K562 (cell line): ENCODE measurements around the gene SPTBN4. TPM values are rescaled to one million over a fixed set of nuclear protein-coding genes. Genes with fewer than 3 reads are reported as not detected.

ENCODE experiments used
- ATF6 ChIP-seq: sonication (generic); formaldehyde crosslinking; IDR thresholded peaks from 2 replicates; pipeline ENCODE4 v1.4.0; 2020; ENCODE audit warnings: mild to moderate bottlenecking, missing genetic modification reagents
- BACH1 ChIP-seq: fragments of 200-800 bp; sonication (Bioruptor generic); IDR thresholded peaks from 2 replicates; pipeline ENCODE4 v1.6.1; 2016; ENCODE audit warnings: missing genetic modification characterization, missing compliant biosample characterization
- CBX2 ChIP-seq: fragments of 200-600 bp; sonication (generic); IDR thresholded peaks from one replicate; pipeline ENCODE4 v1.6.1; 2012; ENCODE audit warnings: mild to moderate bottlenecking, low read length, inconsistent platforms; ENCODE audit not compliant: insufficient read depth, poor library complexity, severe bottlenecking
- CREM ChIP-seq: IDR thresholded peaks from 2 replicates; pipeline ENCODE4 v1.6.1; 2014; ENCODE audit warnings: antibody characterized with exemption, low read depth
- HMGN3 ChIP-seq: IDR thresholded peaks from 2 replicates; pipeline ENCODE4 v1.6.1; 2011; ENCODE audit warnings: borderline replicate concordance, low read depth, mild to moderate bottlenecking, mixed read lengths, low read length; ENCODE audit not compliant: insufficient read length; ENCODE audit errors: extremely low read depth
- KLF10 ChIP-seq: fragments of 250-450 bp; sonication (Bioruptor Pico); IDR thresholded peaks from 2 replicates; pipeline ENCODE4 v1.6.1; 2021; ENCODE audit warnings: matching md5 sums
- L3MBTL2 ChIP-seq: fragments of 450-650 bp; IDR thresholded peaks from 2 replicates; pipeline ENCODE4 v1.6.1; 2016; ENCODE audit warnings: mild to moderate bottlenecking, moderate library complexity
- PHTF2 ChIP-seq: fragments of 250-450 bp; sonication (Bioruptor Pico); IDR thresholded peaks from 2 replicates; pipeline ENCODE4 v1.5.0; 2021; ENCODE audit warnings: mild to moderate bottlenecking
- PRPF4 ChIP-seq: fragments of 200-400 bp; formaldehyde crosslinking; IDR thresholded peaks from one replicate; pipeline ENCODE4 v1.6.1; 2017; ENCODE audit warnings: low read length, low read depth, mild to moderate bottlenecking; ENCODE audit not compliant: insufficient read depth, poor library complexity, severe bottlenecking
- SNAPC5 ChIP-seq: fragments of 250-450 bp; sonication (Bioruptor Pico); IDR thresholded peaks from 2 replicates; pipeline ENCODE4 v1.8.0; 2021; ENCODE audit warnings: moderate library complexity, mild to moderate bottlenecking, inconsistent platforms
- STAT6 ChIP-seq: sonication (generic); formaldehyde crosslinking; IDR thresholded peaks from 2 replicates; pipeline ENCODE4 v1.8.1; 2023; ENCODE audit warnings: mild to moderate bottlenecking, missing genetic modification reagents
- ZBTB7A ChIP-seq: IDR thresholded peaks from 2 replicates; pipeline ENCODE4 v1.6.1; 2011; ENCODE audit warnings: low read depth, mild to moderate bottlenecking, low read length, moderate library complexity, borderline replicate concordance; ENCODE audit not compliant: control insufficient read depth
- ZNF143 ChIP-seq: sonication (generic); formaldehyde crosslinking; IDR thresholded peaks from 2 replicates; pipeline ENCODE4 v1.9.0; 2022; ENCODE audit warnings: mild to moderate bottlenecking, missing genetic modification reagents
- ZNF232 ChIP-seq: sonication (generic); formaldehyde crosslinking; IDR thresholded peaks from 2 replicates; pipeline ENCODE4 v1.8.0; 2022; ENCODE audit warnings: mild to moderate bottlenecking, missing genetic modification reagents
- ZNF280B ChIP-seq: fragments of 250-450 bp; sonication (Bioruptor Pico); IDR thresholded peaks from 2 replicates; pipeline ENCODE4 v1.5.1; 2021; ENCODE audit warnings: mild to moderate bottlenecking
- ZNF696 ChIP-seq: fragments of 250-450 bp; sonication (Bioruptor Pico); conservative IDR thresholded peaks from 2 replicates; pipeline ENCODE4 v1.4.0; 2020; ENCODE audit warnings: mild to moderate bottlenecking, moderate library complexity
- polyA plus RNA-seq, 8 experiments: library from polyadenylated mRNA; depleted of rRNA in 4 of 8; stranded (reverse) in 5 of 8; unstranded in 3 of 8; fragments of >200 nt; fragmentation: Nextera tagmentation in 2 of 8; fragmentation: Illumina TruSeq in 1 of 8; extraction: Ambion mirVana in 2 of 8; extraction: Trizol in 1 of 8; gene quantifications; 2 replicates each; pipeline versions ENCODE4 v1.2.1 to v1.2.3, GENCODE V29; 2011 to 2014; ENCODE audit warnings: inconsistent platforms in 1 of 8, missing spikeins in 1 of 8
- total RNA-seq, 7 experiments: library from RNA; depleted of rRNA in 6 of 7; stranded (reverse); fragments of >200 nt in 6 of 7; fragmentation: Illumina TruSeq in 2 of 7; extraction: Trizol in 2 of 7; gene quantifications; 2 replicates each; pipeline versions ENCODE4 v1.2.1 to v1.2.3, GENCODE V29; 2011 to 2021; ENCODE audit warnings: low replicate concordance in 1 of 7
- TF ChIP-seq, protein P1 (sequence below): fragments of 250-450 bp; sonication (Bioruptor Pico); IDR thresholded peaks from 2 replicates; pipeline ENCODE4 v1.5.0; 2021; ENCODE audit warnings: mild to moderate bottlenecking, borderline replicate concordance

SPTBN4 gene
- total and polyA plus RNA-seq, 9 of the 15 experiments (the other 6 are each of a cell fraction or from before 2014, with no cell fraction given), result 0.01 to 1.5 (median 0.86) TPM

DNA sequence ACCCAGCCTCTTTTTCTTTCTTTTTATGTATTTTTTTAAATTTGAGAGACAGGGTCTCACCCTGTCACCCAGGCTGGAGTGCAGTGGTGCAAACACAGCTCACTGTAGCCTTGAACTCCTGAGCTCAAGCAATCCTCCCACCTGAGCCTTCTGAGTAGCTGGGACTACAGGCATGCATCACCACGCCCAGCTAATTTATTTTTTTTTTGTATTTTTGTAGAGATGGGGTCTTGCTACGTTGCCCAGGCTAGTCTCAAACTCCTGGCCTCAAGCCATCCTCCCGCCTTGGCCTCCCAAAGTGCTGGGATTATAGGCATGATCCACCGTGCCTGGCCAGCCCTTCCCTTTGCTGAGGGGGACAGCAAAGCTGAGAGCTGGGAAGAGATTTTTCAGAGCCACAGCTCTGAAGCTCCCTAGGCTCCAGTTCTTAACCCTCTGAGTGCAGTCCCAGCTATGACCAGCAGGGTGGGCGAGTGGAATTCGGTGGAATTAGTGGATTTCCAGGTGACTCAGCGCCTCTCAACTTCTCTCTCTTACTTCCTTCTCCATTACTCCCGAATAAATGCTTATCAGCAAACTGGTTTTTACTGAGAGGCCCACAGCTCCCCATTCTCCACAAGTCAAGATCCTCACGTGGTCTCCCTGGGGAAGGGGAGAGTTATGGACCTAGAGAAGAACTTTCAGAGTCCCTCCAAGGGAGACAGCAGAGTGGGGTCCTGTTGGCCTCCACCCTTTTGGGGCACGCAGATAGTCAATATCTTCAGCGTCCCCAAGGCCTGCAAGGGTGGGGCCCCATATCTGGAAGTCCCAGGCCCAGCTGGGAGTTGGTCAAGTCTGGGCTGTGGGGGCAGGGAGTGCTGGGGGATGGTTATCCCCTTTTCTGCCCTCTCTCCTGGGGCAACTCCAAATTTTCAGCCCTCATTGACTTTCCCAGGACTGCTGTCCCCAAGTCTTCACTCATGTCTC, 2.5 kb upstream of the SPTBN4 start (continued):
- TF ChIP-seq L3MBTL2 (peak; percentile 57; the same call in 1 of the 2 replicates), CBX2 (no peak), ZNF696 (CRISPR knock-in tag) (no peak), HMGN3 (peak; percentile 87), ZNF280B (CRISPR knock-in tag) (no peak), CREM (peak; percentile 67; the same call in 1 of the 2 replicates), ZNF232 (no peak), ZNF143 (no peak), ZBTB7A (peak; percentile 93), PRPF4 (no peak), PHTF2 (CRISPR knock-in tag) (no peak), STAT6 (CRISPR knock-in tag) (peak; percentile 43; the same call in 1 of the 2 replicates), SNAPC5 (no peak), KLF10 (CRISPR knock-in tag) (no peak), BACH1 (tag) (peak; percentile 77), ATF6 (CRISPR knock-in tag) (no peak)
- TF ChIP-seq, protein P1, sequence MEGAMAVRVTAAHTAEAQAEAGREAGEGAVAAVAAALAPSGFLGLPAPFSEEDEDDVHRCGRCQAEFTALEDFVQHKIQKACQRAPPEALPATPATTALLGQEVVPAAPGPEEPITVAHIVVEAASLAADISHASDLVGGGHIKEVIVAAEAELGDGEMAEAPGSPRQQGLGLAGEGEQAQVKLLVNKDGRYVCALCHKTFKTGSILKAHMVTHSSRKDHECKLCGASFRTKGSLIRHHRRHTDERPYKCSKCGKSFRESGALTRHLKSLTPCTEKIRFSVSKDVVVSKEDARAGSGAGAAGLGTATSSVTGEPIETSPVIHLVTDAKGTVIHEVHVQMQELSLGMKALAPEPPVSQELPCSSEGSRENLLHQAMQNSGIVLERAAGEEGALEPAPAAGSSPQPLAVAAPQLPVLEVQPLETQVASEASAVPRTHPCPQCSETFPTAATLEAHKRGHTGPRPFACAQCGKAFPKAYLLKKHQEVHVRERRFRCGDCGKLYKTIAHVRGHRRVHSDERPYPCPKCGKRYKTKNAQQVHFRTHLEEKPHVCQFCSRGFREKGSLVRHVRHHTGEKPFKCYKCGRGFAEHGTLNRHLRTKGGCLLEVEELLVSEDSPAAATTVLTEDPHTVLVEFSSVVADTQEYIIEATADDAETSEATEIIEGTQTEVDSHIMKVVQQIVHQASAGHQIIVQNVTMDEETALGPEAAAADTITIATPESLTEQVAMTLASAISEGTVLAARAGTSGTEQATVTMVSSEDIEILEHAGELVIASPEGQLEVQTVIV, result no peak
